ENCODE measurements around the gene ARID4A. TPM values are rescaled to one million over a fixed set of nuclear protein-coding genes. Genes with fewer than 3 reads are reported as not detected.
"Not testable (repeated sequence)": the region's sequence is repeated elsewhere in the genome, so short reads cannot be mapped to it uniquely, and the experiment has no call there.

Gene ARID4A
- 14.2 TPM for total RNA-seq
- long read RNA-seq, partial matches to known transcripts = 2 of 4 reads
- long read RNA-seq, other reads (novel, unspliced or antisense) = 2 of 4 reads

DNA sequence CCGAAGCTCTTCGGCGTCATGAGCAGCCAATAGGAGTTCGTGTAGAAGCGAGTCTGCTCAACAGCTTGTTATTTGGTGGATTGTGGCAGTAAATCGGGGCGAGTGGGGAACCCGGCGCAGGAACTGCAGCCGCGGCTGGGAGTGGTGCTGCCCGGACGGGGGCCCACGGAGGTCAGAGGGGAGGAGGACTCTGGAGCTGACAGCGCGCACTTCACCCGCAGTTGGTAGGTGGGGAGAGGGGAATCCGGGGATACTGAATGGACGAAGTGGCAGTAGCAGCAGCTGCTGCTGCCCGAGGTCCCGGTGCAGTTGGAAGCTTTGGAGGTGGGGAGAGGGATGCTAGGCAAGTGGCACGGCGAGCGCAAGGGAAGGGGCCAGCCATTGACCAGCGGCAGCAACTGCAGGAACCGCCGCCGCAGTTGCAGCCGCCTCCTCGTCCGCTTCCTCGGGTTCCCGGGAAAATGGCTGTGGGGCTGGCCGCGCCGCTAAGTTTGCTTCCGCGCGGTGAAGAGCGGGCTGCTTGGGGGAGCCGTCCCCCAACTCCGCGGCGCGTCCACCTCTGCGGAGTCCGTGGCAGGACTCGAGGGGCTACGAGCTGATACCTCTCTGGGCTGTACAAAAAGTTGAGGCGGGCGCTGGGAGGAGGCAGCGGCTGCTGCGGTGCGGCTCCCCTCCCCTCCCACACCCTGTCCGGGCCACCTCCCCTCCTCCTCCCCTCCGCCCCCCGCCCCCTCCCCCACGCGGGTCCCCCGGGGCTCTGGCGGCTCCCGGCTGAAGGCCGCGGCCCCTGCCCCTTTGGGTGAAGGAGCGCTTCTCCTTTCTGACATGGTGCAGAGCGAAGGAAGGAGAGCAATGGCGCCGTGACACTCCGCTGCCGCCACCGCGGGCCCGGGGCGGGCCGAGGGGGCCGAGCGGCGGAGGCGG is at the start of gene ARID4A:
Gene ARID4A, plus strand, starts transcription at position 79 of the 924 bp plus-strand sequence. CDS start 1,300 bp downstream, outside the sequence.
- H3K4me1 ChIP-seq = peaks cover 81% of the 10 kb centered on the region
- peak within 1 kb of the TSS; percentile 98 for H3K27ac ChIP-seq (replicated peaks)
- peaks cover 38% of the 10 kb centered on the region for H3K36me3 ChIP-seq
- TF ChIP-seq CTCF (IDR thresholded peaks at IDR 0.05; ENCODE audit: borderline replicate concordance) = no peak
- peak; percentile 83 for DNase-seq
- H3K27me3 ChIP-seq (ENCODE audit: low read depth) = no peaks in the 10 kb centered on the region
- intact Hi-C loops (cut with micrococcal nuclease) = no loop called here
- H3K9me3 ChIP-seq (replicated peaks) = no peaks in the 10 kb centered on the region
- H3K4me3 ChIP-seq = peak within 1 kb of the TSS; percentile 96

DNA sequence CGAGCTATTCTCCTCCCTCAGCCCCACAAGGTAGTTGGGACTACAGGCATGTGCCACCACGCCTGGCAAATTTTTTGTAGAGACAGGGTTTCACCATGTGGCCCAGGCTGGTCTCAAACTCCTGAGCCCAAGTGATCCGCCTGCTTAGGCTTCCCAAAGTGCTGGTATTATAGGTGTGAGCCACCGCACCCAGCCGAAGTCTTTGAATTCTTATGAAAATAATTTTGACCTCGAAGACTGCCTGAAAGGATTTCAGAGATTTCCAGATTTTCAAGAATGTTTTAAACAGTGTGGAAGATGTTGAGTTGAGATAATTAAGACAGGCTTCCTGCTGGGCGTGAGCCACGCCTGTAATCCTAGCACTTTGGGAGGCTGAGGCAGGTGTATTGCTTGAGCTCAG is 48.7 kb upstream of the ARID4A start:
- intact Hi-C loops (cut with micrococcal nuclease) = no loop called here
- no peak for TF ChIP-seq CTCF (IDR thresholded peaks at IDR 0.05; ENCODE audit: borderline replicate concordance)
- H3K36me3 ChIP-seq = peaks cover 66% of the 10 kb centered on the region
- H3K27ac ChIP-seq (replicated peaks) = no peak overlapping the region
- H3K9me3 ChIP-seq (replicated peaks) = no peaks in the 10 kb centered on the region
- H3K4me3 ChIP-seq = no peak overlapping the region
- no peaks in the 10 kb centered on the region for H3K27me3 ChIP-seq (ENCODE audit: low read depth)
- H3K4me1 ChIP-seq = peaks cover 65% of the 10 kb centered on the region
- no peak for DNase-seq

DNA sequence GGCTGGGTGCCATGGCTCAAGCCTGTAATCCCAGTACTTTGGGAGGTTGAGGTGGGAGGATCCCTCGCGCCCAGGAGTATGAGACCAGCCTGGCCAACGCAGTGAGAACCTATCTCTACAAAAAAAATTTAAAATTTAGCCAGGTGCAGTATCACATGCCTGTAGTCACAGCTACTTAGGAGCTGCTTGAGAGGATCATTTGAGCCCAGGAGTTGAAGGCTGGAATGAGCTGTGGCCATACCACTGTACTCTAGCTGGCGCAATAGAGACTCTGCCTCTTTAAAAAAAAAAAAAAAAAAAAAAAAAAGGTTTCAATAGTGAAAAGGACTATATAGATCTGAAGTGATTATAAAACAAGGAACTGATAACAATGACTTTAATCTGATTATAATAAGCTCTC is 40.2 kb upstream of the ARID4A start:
- H3K4me3 ChIP-seq = no peak overlapping the region
- H3K36me3 ChIP-seq = peaks cover 93% of the 10 kb centered on the region
- no peak for TF ChIP-seq CTCF (IDR thresholded peaks at IDR 0.05; ENCODE audit: borderline replicate concordance)
- intact Hi-C loops (cut with micrococcal nuclease) = no loop called here
- no peak for DNase-seq
- no peaks in the 10 kb centered on the region for H3K9me3 ChIP-seq (replicated peaks)
- H3K27ac ChIP-seq (replicated peaks) = no peak overlapping the region
- no peaks in the 10 kb centered on the region for H3K27me3 ChIP-seq (ENCODE audit: low read depth)
- H3K4me1 ChIP-seq = peaks cover 25% of the 10 kb centered on the region

GRCh38 chr14:58262005-58262404 is 36.4 kb upstream of the ARID4A start:
- DNase-seq; H3K4me3 ChIP-seq; H3K9me3 ChIP-seq (replicated peaks); H3K27ac ChIP-seq (replicated peaks); H3K27me3 ChIP-seq (ENCODE audit: low read depth); intact Hi-C loops (cut with micrococcal nuclease): not testable (repeated sequence)
- Histone ChIP-seq H3K4me1 (peaks cover 11% of the 10 kb centered on the region), H3K36me3 (peaks cover 100% of the 10 kb centered on the region)

- intact Hi-C loops (cut with micrococcal nuclease) = no loop called here
Observed at GRCh38 chr14:58265401-58265800, 33.0 kb upstream of the ARID4A start.

More at GRCh38 chr14:58265401-58265800, 33.0 kb upstream of the ARID4A start:
- TF ChIP-seq CTCF (IDR thresholded peaks at IDR 0.05; ENCODE audit: borderline replicate concordance) = no peak
- peaks cover 14% of the 10 kb centered on the region for H3K4me1 ChIP-seq
- H3K4me3 ChIP-seq = no peak overlapping the region
- no peaks in the 10 kb centered on the region for H3K9me3 ChIP-seq (replicated peaks)
- no peaks in the 10 kb centered on the region for H3K27me3 ChIP-seq (ENCODE audit: low read depth)
- no peak for DNase-seq
- no peak overlapping the region for H3K27ac ChIP-seq (replicated peaks)
- peaks cover 100% of the 10 kb centered on the region for H3K36me3 ChIP-seq

All from left ventricle myocardium inferior (tissue), 1 donor.